Fibroblast of lung (primary cell): Measurements from ENCODE around the gene KLHL17.

ENCODE experiments used
- CTCF ChIP-seq, 2 donors: IDR thresholded peaks in 1 of 2; conservative IDR thresholded peaks in 1 of 2; 1 replicate in 1 of 2; 2 replicates in 1 of 2; pipeline ENCODE4 v1.5.1; 2011 to 2012; ENCODE audit warnings: low read length in 2 of 2, control low read depth in 1 of 2, inconsistent platforms in 1 of 2, low read depth in 1 of 2, mild to moderate bottlenecking in 1 of 2
- EZH2 ChIP-seq: IDR thresholded peaks from 2 replicates; pipeline ENCODE4 v1.5.1; 2012; ENCODE audit warnings: low read length, control low read depth, mild to moderate bottlenecking; ENCODE audit errors: missing control alignments

- no peak for TF ChIP-seq CTCF (conservative IDR thresholded peaks at IDR 0.05 in 1 of 2, IDR thresholded peaks at IDR 0.05 in 1 of 2; ENCODE audit: low read depth in 1 of 2, low read length in 2 of 2)
- no peak for TF ChIP-seq EZH2
Observed at GRCh38 chr1:954927-955326, 5.5 kb upstream of the KLHL17 start.
